Thyroid gland (tissue), 4 donors: Measurements from ENCODE around the gene GRIA4.

Experiments used
- CTCF ChIP-seq, 6 experiments: fragments of 200-600 bp in 3 of 6; fragments of 450-650 bp in 3 of 6; sonication (generic) in 3 of 6; IDR thresholded peaks; one replicate each; pipeline ENCODE4 v1.5.1; 2016 to 2019; ENCODE audit warnings: antibody characterized with exemption in 6 of 6, mild to moderate bottlenecking in 2 of 6, inconsistent platforms in 1 of 6, moderate library complexity in 1 of 6
- POLR2A ChIP-seq, 2 donors: fragments of 450-650 bp; IDR thresholded peaks; one replicate each; pipeline ENCODE4 v1.6.1; 2017; ENCODE audit warnings: antibody characterized with exemption in 2 of 2, mild to moderate bottlenecking in 2 of 2, moderate library complexity in 1 of 2

GRCh38 chr11:105754716-105755115 is 144.8 kb downstream of the GRIA4 start:
- TF ChIP-seq CTCF (IDR thresholded peaks at IDR 0.05) (no peak), POLR2A (IDR thresholded peaks at IDR 0.05) (no peak)
